WTC11 (cell line): Measurements from ENCODE around the gene KLK14. TPM values are rescaled to one million over a fixed set of nuclear protein-coding genes. Genes with fewer than 3 reads are reported as not detected.

Experiments
- ATAC-seq: fragments of 200-7000 bp; cut with Tn5 transposase; 2 replicates; pipeline ENCODE4 v1.10.0; 2021; ENCODE audit warnings: mild to moderate bottlenecking, moderate library complexity
- CTCF ChIA-PET: fragments of 300-600 bp; sonication (Branson Sonifier 250); formaldehyde crosslinking; loops from one replicate; lab custom pipeline; 2021; ENCODE audit warnings: antibody characterized with exemption; lab: Charles Lee
- POLR2A ChIA-PET: fragments of 350-600 bp; sonication (Branson Sonifier 250); formaldehyde crosslinking; loops from one replicate; lab custom pipeline; 2021; ENCODE audit warnings: antibody characterized with exemption; lab: Charles Lee
- DNase-seq: peaks from one replicate; pipeline ENCODE4 v3.0.0; 2021; ENCODE audit warnings: low spot score
- H3K27ac Mint-ChIP-seq: 2 replicates; pipeline ENCODE4 v1.8.0; 2021; ENCODE audit warnings: mixed read lengths
- H3K27me3 Mint-ChIP-seq: 2 replicates; pipeline ENCODE4 v1.8.0; 2021; ENCODE audit warnings: low read depth, mild to moderate bottlenecking, moderate library complexity, mixed read lengths
- H3K36me3 Mint-ChIP-seq: 2 replicates; pipeline ENCODE4 v1.8.0; 2021; ENCODE audit warnings: mixed read lengths
- H3K4me1 Mint-ChIP-seq: 2 replicates; pipeline ENCODE4 v1.8.0; 2022; ENCODE audit warnings: mixed read lengths
- H3K4me3 Mint-ChIP-seq: 2 replicates; pipeline ENCODE4 v1.8.0; 2021; ENCODE audit warnings: mild to moderate bottlenecking, moderate library complexity, mixed read lengths
- H3K9me3 Mint-ChIP-seq: 2 replicates; pipeline ENCODE4 v1.8.0; 2021; ENCODE audit warnings: mixed read lengths
- CTCF ChIP-seq: fragments of 200-600 bp; IDR thresholded peaks from 2 replicates; pipeline ENCODE4 v1.8.0; 2022; ENCODE audit warnings: antibody characterized with exemption
- ESRRA ChIP-seq: sonication (generic); formaldehyde crosslinking; IDR thresholded peaks from 2 replicates; pipeline ENCODE4 v1.8.1; 2022; ENCODE audit warnings: mild to moderate bottlenecking, missing genetic modification reagents, borderline replicate concordance
- FOXJ3 ChIP-seq: sonication (generic); formaldehyde crosslinking; IDR thresholded peaks from 2 replicates; pipeline ENCODE4 v1.9.0; 2021; ENCODE audit warnings: missing genetic modification reagents, mild to moderate bottlenecking, borderline replicate concordance
- FOXP1 ChIP-seq: sonication (generic); formaldehyde crosslinking; IDR thresholded peaks from 2 replicates; pipeline ENCODE4 v1.8.0; 2022; ENCODE audit warnings: missing genetic modification reagents, mild to moderate bottlenecking, moderate library complexity, borderline replicate concordance
- GRHL2 ChIP-seq: fragments of 250-450 bp; sonication (Bioruptor Pico); IDR thresholded peaks from 2 replicates; pipeline ENCODE4 v1.8.0; 2022; ENCODE audit warnings: mild to moderate bottlenecking, moderate library complexity; ENCODE audit not compliant: insufficient replicate concordance, severe bottlenecking
- GTF2I ChIP-seq: fragments of 250-450 bp; sonication (Bioruptor Pico); conservative IDR thresholded peaks from 2 replicates; pipeline ENCODE4 v1.4.0; 2021; ENCODE audit warnings: mild to moderate bottlenecking
- HMGA2 ChIP-seq: fragments of 250-450 bp; sonication (Bioruptor Pico); IDR thresholded peaks from 2 replicates; pipeline ENCODE4 v1.4.0; 2021; ENCODE audit warnings: mild to moderate bottlenecking, moderate library complexity
- NR3C1 ChIP-seq: sonication (generic); formaldehyde crosslinking; conservative IDR thresholded peaks from 2 replicates; pipeline ENCODE4 v1.8.1; 2023; ENCODE audit warnings: low read depth, mild to moderate bottlenecking, missing genetic modification reagents
- PREB ChIP-seq: sonication (generic); formaldehyde crosslinking; IDR thresholded peaks from 2 replicates; pipeline ENCODE4 v1.8.1; 2022; ENCODE audit warnings: mild to moderate bottlenecking, missing genetic modification reagents, moderate library complexity, borderline replicate concordance
- RORB ChIP-seq: fragments of 250-450 bp; sonication (Bioruptor Pico); IDR thresholded peaks from 2 replicates; pipeline ENCODE4 v1.9.0; 2021; ENCODE audit warnings: mild to moderate bottlenecking
- TCF7 ChIP-seq: sonication (generic); formaldehyde crosslinking; IDR thresholded peaks from 2 replicates; pipeline ENCODE4 v1.8.0; 2022; ENCODE audit warnings: mild to moderate bottlenecking, low read depth, missing genetic modification reagents, moderate library complexity
- ZNF232 ChIP-seq: sonication (generic); formaldehyde crosslinking; IDR thresholded peaks from 2 replicates; pipeline ENCODE4 v1.8.0; 2022; ENCODE audit warnings: mild to moderate bottlenecking, missing genetic modification reagents
- ZNF263 ChIP-seq: sonication (generic); formaldehyde crosslinking; IDR thresholded peaks from 2 replicates; pipeline ENCODE4 v1.8.1; 2022; ENCODE audit warnings: low read depth, mild to moderate bottlenecking, moderate library complexity, missing genetic modification reagents
- ZNF281 ChIP-seq: sonication (generic); formaldehyde crosslinking; IDR thresholded peaks from 2 replicates; pipeline ENCODE4 v1.8.0; 2023; ENCODE audit warnings: mild to moderate bottlenecking, missing genetic modification reagents
- ZNF425 ChIP-seq: fragments of 250-450 bp; sonication (Bioruptor Pico); conservative IDR thresholded peaks from 2 replicates; pipeline ENCODE4 v1.9.0; 2021; ENCODE audit warnings: mild to moderate bottlenecking
- ZSCAN18 ChIP-seq: fragments of 250-450 bp; sonication (Bioruptor Pico); IDR thresholded peaks from 2 replicates; pipeline ENCODE4 v2.1.2; 2022; ENCODE audit warnings: mild to moderate bottlenecking, moderate library complexity
- total RNA-seq: library from RNA; stranded (reverse); gene quantifications from 3 replicates; pipeline ENCODE4 v1.2.3, GENCODE V29; 2021
- TF ChIP-seq, protein P1 (sequence below): sonication (generic); formaldehyde crosslinking; IDR thresholded peaks from 2 replicates; pipeline ENCODE4 v1.8.0; 2022; ENCODE audit warnings: missing genetic modification reagents

Gene KLK14
- total RNA-seq, 1 experiment from 2014 or later: 1.1 TPM

DNA sequence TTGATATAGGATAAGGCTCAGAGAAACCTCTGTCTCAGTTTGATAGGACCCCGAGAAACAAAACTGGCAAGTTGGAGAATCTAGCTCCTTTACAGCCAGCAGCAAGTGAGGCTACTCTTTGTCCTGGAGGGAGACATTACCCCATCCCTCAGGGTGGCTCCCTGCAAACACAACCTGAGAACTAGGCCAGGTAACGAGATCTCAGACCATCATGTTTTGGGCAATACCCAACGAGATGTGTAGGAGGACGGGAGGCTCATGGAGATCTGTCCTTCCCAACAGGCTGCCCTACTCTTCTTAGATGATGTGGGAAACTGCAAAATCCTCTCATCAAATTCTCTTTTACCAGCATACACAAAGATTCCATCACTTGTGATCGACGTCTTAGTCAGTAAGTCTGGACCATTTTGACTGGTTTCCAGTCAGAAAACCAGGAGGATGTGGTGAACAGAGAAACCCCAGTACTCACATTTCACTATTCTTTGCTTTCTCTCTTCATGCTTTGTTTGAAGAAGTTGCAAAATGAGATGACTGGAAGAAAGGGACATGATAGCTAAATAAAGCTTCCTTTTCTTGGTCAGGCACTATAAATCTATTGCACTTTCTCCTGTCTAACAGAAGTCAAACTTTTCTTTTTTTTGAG is 31.5 kb upstream of the KLK14 start:
- CTCF ChIA-PET: no interaction called here
- DNase-seq (no peak), ATAC-seq (no peak)
- Mint-ChIP-seq H3K27me3 (peaks cover 31% of the 10 kb centered on the region), H3K9me3 (no peaks in the 10 kb centered on the region), H3K36me3 (no peaks in the 10 kb centered on the region), H3K4me1 (no peaks in the 10 kb centered on the region; the same call in 1 of the 2 replicates), H3K27ac (no peak overlapping the region)
- POLR2A ChIA-PET: no interaction called here
- TF ChIP-seq GTF2I (CRISPR knock-in tag): no peak
- TF ChIP-seq RORB (CRISPR knock-in tag): no peak
- TF ChIP-seq TCF7 (CRISPR knock-in tag): no peak
- TF ChIP-seq ZNF263 (CRISPR knock-in tag): no peak
- no peak for TF ChIP-seq NR3C1
- no peak for TF ChIP-seq CTCF
- TF ChIP-seq, protein P1, sequence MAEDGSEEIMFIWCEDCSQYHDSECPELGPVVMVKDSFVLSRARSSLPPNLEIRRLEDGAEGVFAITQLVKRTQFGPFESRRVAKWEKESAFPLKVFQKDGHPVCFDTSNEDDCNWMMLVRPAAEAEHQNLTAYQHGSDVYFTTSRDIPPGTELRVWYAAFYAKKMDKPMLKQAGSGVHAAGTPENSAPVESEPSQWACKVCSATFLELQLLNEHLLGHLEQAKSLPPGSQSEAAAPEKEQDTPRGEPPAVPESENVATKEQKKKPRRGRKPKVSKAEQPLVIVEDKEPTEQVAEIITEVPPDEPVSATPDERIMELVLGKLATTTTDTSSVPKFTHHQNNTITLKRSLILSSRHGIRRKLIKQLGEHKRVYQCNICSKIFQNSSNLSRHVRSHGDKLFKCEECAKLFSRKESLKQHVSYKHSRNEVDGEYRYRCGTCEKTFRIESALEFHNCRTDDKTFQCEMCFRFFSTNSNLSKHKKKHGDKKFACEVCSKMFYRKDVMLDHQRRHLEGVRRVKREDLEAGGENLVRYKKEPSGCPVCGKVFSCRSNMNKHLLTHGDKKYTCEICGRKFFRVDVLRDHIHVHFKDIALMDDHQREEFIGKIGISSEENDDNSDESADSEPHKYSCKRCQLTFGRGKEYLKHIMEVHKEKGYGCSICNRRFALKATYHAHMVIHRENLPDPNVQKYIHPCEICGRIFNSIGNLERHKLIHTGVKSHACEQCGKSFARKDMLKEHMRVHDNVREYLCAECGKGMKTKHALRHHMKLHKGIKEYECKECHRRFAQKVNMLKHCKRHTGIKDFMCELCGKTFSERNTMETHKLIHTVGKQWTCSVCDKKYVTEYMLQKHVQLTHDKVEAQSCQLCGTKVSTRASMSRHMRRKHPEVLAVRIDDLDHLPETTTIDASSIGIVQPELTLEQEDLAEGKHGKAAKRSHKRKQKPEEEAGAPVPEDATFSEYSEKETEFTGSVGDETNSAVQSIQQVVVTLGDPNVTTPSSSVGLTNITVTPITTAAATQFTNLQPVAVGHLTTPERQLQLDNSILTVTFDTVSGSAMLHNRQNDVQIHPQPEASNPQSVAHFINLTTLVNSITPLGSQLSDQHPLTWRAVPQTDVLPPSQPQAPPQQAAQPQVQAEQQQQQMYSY (CRISPR knock-in tag): no peak
- TF ChIP-seq FOXJ3 (CRISPR knock-in tag): no peak
- TF ChIP-seq HMGA2: no peak
- TF ChIP-seq ZNF281 (CRISPR knock-in tag): no peak
- TF ChIP-seq, all 79 proteins: peak for 0
- no peak overlapping the region for H3K4me3 Mint-ChIP-seq

GRCh38 chr19:51111606-51112005 is 28.9 kb upstream of the KLK14 start:
- DNase-seq: no peak
- Mint-ChIP-seq H3K27ac (no peak overlapping the region), H3K4me3 (no peak overlapping the region), H3K27me3 (peaks cover 31% of the 10 kb centered on the region), H3K36me3 (no peaks in the 10 kb centered on the region), H3K9me3 (no peaks in the 10 kb centered on the region), H3K4me1 (peaks cover 8% of the 10 kb centered on the region)
- ChIA-PET POLR2A (no interaction called here), CTCF (interaction anchor here (0.5 to 1.6 kb wide), 10 partner anchors 9 to 545 kb away, joined by 3 to 6 read pairs (median 4); no protein-coding TSS in a partner anchor)
- ATAC-seq: no peak
- TF ChIP-seq, protein P1 (CRISPR knock-in tag): no peak
- TF ChIP-seq ZNF232 (CRISPR knock-in tag) (no peak), ESRRA (no peak), ZSCAN18 (CRISPR knock-in tag) (no peak), FOXP1 (no peak), ZNF425 (CRISPR knock-in tag) (no peak), GRHL2 (no peak), PREB (CRISPR knock-in tag) (no peak)
